Activated CD8-positive, alpha-beta memory T cell treated with anti-CD3 and anti-CD28 coated beads for 24 hours (primary cell): ENCODE data around the gene GPHB5.
"Not testable (repeated sequence)": the region's sequence is repeated elsewhere in the genome, so short reads cannot be mapped to it uniquely, and the experiment has no call there.

Experiments
- DNase-seq: peaks from one replicate; pipeline ENCODE4 v3.0.0-alpha.2; 2020

The GPHB5 gene

DNA sequence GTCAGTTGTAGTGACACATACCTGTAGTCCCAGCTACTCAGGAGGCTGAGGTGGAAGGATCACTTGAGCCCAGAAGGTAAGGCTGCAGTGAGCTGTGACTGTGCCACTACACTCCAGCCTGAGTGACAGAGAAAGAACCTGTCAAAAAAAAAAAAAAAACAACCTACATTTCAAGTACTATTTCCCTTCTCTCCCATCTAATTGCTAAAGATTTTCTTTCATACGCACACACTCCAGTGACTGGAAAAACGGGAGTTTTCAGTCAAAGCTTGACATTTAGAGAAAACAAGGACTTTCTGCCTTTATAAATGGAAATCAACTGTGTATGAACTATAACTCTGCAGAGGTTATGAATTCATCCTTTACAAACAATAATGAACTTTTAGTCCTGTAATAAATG lies 25.9 kb downstream of the GPHB5 start:
- no peak for DNase-seq

DNA sequence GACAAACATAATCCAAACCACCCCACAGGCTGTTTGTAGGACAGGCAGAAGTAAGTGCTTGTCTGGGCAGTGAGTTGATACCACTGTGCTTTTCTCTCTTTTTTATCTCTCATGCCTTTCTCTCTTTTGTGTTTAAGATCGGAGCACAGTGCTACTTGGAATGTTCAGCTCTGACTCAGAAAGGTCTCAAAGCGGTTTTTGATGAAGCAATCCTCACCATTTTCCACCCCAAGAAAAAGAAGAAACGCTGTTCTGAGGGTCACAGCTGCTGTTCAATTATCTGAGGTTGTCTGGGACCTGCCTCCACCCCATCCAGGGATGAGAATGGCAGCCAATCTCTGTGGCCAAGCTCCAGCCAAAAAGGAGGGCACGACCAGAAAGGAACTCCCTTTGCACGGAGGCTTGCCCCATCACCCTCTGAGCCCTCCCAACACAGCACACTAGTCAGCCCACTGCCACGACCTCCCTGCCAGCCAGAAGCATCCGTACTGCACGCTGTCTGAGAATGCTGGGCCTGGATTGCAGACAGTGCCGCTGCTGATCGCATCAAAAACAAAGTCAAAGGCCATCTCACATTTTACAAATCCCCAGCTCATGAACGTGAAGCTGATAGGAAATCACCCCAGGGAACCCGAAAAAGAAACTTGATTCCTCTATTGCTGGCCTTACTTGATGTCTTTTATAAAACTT lies 27.8 kb downstream of the GPHB5 start:
- DNase-seq, result no peak

DNA sequence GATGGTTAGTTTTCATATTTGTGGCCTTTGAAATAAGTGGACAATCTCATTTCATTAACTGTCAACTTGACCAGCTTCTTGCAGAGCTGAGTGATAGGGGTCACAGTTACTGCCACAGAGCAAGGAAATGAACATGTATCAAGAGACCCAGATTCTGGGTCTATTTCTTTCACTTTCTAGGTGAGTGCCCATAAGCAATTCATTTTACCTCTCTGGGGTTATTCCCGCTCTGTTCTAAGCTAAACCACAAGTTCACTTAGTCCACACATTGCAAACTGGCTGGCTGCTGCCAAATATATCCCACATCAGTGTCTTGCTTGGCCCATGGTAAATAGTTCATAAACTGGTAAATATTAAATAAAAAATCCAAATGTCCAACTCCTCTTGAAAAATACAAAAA lies 29.9 kb downstream of the GPHB5 start:
- DNase-seq, result no peak

DNA sequence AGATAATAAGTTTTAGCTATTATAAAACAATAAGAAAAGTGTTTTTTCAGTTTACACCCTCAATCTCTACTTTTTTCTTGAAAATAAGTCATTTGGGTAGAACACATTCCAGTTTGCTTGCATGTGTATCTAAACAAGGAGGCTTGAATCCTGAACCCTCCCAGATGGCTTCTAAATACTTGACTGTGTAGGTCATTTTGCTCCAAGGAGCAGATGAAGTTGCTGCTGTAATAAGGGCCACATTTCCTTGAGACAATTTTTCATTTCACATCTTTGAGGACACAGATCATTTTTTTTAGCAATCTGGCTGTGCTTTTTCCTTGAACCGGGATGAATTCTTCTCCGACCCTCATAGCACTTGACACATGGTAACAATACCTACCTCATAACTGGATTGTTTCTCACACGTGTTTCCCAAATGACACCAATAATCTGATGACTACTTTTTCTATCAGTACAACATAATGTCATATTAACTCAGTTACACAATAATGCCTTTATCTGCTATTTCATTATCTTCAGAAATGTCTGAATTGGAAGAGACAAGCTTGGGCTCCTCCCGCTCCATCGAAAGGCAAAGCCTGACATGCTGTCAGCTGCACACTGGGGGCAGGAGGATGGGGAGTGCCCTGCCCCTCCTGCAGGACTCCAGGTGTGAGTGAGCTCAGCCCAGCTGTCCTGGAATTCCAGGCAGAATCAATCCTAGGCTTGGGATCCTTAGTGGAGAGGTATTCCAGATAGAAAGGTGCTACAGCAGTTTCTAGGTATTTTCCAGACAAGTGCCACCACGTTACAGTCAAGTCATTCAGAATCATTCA lies 30.9 kb downstream of the GPHB5 start:
- no peak for DNase-seq

DNA sequence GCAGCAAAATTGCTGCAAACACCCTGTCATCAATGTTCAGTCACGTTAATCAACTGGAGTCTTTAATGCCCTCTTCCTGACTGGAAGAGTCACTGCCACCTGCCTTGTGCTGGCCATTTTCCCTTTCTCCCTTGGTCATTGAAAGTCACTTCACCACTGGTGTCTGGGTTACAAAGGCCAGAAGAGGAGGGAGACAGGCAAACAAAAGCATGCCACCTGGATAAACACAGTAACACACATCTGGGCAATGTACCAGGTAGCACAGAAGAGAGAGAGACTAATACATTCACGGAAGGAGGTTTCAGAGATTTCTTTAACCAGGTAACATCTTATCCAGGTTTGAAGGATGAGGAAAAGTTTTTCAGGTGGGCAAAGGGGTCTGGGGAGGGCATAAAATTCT lies 32.7 kb downstream of the GPHB5 start:
- DNase-seq, result no peak

DNA sequence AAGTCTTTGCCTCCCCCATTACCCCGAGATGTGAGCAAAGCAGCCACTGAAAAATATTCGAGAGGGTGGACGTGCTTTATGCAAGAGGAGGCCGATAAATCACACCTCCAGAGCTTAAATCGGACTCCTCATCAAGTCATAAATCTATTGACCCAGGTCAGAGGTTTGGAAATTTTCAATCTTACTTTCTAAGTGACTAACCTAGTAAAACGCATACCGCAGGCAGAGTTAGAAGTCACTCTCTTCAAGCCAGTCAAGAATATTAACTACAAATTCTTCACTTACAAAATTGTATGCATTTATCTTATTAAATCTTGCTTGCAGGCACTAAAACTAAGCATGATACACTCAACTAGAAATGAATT lies 34.9 kb downstream of the GPHB5 start:
- DNase-seq, result no peak

DNA sequence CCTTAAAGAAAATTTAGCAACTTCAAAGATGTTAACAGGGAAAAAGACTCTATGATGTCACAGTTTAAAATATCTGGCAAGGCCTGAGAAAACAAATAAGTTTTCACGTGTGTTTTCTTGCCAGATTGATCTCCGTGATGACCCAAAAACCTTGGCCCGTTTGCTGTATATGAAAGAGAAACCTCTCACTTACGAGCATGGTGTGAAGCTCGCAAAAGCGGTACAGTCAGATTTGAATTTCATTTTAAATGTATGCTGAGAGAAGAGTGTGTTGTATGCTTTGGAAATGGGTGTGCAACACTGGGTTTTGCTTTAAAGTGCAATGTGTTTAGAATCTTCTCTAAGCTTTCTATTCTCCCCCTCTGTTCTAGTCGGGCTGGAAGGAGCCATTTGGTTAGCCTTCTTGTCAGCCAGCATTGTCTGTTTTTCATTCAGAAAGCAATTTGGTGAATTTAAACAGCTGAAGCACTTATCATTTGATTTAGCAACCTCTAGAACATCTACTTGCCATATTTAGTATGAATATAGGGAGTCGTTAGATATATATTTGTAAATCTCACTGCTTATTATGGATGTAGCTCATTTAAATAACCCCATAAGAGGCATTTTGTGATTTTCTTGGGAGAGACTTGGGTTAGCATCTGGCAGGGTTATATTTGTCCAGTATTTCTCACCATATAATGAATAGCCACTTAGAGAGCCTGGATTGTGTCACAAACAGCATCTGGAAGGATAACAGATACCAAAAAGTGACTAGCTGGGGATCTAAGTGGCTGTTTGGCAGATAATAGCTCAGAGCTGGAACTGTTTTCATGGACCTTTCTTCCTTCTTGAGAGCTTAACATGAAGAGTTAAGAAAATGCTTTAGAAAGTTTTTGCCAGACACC lies 35.5 kb downstream of the GPHB5 start:
- DNase-seq, result no peak

DNA sequence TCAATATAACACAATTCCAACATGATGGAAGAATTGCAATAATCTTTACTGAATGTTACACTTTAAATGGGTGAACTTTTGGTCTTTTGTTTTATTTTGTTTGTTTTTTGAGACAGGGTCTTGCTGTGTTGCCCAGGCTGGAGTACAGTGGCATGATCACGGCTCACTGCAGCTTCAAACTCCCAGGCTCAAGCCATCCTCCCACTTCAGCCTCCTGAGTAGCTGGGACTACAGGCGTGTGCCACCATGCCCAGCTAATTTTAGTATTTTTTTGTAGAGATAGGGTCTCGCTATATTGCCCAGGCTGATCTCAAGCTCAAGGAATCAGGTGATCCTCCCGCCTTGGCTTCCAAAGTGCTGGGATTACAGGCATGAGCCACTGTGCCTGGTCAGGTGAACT lies 38.8 kb downstream of the GPHB5 start:
- DNase-seq, result not testable (repeated sequence)

DNA sequence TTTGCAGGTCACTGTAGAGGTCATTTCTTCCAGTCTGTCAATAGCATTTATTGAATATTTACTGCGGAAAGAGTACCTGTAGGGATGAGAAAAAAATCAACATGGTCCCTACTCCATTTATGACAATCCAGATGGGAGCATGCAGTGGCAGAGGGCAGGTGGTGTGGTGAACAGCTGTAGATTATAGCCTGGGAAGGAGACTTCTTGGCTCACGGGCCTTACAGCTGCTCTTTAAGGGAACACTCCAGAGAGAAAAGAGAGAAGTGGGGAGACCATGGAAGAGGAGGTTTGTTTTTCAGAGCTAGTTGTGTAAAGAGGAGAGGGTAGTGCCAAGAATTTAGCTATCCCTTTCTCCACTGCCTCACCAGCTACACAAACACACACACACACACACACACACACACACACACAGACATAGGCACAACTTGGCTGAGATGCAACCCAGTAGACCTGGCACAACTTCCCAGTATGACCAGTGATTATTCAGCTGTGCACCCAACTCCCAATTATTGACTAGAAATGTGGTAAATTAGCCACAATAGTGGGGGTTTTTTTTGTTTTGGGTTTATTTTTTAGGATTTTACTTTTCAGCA lies 41.0 kb downstream of the GPHB5 start:
- DNase-seq, result no peak

DNA sequence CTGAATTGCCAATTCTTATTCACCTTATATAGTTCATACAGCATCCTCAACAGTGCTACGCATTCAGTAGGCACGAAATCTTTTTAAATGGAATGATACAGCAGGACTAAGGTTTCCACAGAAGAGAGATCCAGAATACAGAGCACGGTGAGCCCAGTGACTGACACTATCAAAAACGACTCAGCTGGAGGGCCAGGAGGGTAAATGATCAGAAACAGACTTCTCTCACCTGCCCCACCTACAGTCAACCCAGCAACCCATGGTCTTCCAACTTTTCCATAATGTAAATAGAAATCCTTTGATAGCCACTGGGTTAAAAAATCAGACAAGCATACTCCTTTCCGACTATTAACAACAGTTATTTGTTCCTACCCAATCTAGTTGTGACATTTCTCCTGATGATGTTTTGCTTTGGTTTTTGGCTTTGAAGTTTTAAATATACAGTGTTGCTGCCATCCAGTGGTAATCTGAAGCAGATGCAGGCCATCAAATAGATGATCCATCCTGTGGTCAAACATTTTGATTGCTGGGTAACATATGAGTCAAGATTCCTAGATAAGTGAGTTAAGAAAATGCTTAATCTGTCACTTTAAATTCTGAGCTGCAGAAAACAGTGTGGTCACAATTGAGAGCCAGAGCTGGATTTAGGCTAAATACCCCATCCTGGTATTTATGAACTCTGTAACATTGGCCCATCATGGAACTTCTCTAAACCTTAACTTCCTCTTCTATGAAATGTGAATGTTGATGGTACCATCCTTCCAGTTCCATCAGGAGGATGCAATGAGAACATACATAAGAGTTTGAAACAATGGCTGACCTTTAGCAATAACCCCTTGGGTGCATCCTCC lies 42.0 kb downstream of the GPHB5 start:
- no peak for DNase-seq

DNA sequence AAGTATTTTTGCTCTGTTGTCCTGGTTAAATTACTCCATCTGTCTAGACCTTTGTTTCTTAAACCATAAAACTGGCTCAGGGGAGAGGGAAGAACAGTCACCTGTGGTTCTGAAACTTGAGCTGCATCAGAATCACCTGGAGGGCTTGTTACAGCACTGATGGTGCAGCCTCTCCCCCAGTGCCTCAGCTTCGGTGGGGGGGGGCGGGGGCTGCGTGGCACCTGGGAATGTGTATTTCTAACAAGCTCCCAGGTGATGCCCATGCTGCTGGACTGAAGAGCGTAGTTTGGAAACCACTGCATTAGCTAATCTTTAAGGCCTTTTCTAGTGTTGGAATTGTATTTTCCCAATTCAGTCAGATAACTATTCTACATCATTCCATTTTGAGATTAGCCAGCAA lies 42.7 kb downstream of the GPHB5 start:
- DNase-seq, result no peak

DNA sequence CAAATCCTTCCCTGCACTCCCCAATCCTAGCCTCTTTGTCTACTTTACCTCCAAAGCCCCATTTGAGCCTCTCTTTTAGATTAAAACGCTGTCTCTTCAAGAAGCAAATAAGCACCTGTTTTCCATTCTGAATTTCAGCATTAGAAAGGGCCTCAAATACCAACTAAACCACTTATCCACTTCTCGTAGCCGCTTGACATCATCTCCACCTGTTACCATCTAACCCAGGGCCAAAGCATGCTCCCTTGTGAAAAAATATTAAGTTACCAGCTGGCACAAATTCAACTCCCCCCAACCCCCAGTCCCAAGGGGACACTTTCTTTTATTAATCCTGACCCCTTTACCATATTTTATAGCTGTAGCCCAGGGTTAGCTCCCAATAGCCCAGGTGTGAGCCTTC lies 43.1 kb downstream of the GPHB5 start:
- no peak for DNase-seq

DNA sequence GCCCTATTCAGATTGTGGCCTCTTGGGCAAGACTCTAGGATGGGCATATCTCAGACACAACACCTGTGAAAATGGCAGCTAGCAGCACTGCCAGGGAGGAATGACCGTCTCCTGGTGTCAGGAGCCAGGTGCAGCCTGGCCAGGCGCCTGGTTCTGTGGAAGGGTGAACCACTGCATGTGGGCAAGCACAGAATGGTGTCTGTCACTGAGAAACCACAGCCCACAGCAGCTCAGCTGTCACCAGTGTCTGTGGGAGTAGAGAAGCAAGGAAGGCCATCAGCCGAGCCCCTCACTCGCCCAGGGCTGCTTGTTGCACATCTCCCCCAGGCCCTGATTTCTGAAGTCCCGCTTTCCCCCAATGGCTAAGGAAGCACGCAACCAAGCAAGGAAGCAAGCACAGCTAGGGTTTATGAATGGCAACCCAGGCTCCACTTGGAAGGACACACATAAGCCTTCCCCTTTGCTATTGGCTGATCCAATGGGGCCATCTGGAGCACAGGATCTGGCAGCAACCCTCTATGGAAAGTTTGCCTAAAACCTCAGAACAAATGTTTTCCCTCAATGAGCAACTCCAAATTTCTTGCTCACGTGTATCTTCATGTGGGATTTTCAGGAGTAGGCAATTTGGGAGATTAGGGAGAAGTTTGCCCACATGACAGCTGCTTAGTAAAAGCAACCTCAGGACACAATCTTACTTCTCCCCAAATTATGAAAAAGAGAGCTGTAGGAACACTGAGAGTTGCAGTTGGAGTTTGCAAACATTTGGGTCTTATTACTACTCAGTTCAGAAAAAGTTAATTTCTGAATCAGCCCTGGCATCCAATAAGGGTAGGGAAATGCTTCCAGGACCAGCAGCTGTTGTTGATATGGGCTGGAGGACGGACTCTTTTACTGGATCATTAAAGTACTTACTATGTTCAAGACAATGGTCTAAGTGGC lies 44.7 kb downstream of the GPHB5 start:
- no peak for DNase-seq

DNA sequence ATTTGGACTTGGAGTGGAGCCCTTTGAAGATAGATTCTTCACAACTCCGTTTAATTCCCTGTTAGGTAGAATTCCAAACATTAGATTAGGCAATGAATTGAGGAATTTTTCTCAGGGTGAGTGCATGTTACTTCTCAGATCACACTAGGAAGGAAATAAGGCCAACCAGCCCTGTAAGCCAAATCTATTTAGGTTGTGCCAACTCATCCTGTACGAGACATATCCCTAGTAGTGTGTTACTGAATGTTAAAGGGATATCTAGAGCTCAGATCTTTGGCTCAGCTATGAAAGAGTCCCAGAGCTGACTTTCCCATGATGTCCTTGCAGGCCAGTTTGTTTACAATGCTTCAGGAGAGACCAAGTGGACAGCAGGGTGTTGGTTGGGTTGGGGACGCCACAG lies 45.6 kb downstream of the GPHB5 start:
- DNase-seq, result no peak

DNA sequence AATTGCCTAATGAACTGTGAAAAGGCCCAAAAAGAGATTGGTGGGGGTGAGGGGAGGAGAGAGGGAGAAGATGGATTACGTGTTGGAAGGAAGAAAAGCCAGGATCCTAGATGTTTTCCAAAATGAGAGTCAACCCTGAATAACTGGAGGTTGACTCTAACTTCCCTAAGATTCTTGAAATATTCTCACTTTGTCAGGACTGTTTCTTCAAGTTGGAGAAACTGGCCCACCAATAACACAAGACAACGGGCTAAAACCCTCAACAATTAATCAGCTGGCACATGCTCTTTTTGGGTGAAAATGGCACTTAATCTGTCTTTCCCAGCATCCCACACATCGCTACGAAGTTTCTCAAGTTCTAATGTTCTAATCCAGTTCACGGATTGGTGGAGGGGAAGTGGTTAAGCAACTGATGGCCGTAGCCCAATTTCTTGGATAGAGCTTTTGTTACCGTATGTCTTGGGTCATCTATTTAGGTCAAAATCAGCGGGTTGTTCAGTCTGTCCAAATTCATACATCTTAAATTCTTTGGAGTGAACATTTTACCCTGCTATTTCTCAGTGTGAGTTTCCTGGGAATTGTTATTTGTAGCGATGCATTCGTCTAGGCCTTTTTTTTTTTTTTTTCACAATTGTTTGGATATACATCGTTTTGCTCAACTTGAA lies 49.0 kb downstream of the GPHB5 start:
- DNase-seq, result no peak

DNA sequence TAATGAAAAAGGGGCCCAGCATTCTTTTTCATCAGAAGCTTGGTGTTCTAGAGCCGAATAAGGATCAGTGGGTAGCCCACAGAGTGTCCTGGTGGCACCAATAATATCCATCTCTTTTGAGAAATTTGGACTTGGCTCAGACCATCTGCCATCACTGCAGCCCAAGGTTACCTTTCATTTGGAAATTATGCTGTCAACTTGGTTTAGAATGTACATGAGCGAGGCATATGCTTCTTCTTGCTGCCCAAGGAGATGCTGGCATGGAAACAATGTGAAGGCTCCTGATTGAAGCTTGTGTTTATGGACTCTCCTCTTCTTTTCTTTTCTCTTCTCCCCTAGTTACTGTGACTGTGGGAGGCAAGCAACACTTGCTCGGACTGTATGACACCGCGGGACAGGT lies 50.0 kb downstream of the GPHB5 start:
- no peak for DNase-seq

DNA sequence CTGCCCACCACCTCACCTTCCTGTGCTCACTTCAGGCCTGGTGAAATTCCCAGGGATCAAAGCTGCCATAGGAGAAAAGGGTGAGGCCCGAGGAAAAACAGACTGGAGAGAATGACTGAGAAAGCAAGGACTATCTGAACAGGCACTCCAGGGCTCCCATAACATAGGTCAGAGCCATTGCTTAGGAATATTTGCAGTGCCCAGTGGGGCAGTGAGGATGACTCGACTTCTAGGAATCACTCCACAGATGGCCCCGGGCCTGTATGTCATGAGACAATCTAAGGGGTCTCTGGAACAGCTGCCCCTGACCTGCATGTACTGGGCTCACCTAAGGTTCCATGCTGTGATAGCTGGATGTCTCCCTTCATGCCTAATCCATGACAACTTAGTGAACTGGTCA lies 51.6 kb downstream of the GPHB5 start:
- no peak for DNase-seq

DNA sequence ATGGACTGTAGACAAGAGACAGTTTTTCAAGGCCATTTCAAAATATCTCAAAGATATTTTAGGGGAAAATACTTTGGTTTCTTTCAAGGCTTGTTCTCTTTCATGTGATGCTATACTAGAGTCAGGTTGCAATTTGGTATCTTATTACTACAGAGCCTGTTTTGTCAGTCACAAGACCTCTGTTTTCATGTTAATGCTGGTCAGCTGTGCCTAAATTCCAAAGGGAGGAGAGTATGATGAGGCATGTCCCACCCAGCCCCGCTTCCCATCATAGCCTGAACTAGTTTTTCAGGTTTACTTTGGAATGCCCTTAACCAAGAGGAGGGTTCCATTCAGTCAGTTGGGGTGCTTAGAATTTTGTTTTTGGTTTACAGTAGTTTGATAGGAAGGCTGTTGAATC lies 52.6 kb downstream of the GPHB5 start:
- DNase-seq, result no peak
